Measurements from ENCODE around the gene IRAK4.

- TF ChIP-seq EZH2 (IDR thresholded peaks at IDR 0.05; ENCODE audit: insufficient read depth, poor library complexity, severe bottlenecking) (no peak), EZH2phosphoT487 (IDR thresholded peaks at IDR 0.05; ENCODE audit: insufficient read depth, low read depth) (no peak)
These were observed 76.5 kb downstream of the IRAK4 start for GRCh38 chr12:43835264-43835655.

All from GM23248 (cell line).